ENCODE data around the gene STAT5B. TPM values are rescaled to one million over a fixed set of nuclear protein-coding genes. Genes with fewer than 3 reads are reported as not detected.
A peak's percentile ranks its signal among the peaks of the same experiment; 100 is the strongest.

The STAT5B gene
- total and polyA plus RNA-seq, 9 of the 15 experiments (the other 6 are each of a cell fraction or from before 2014, with no cell fraction given), result 20.8 to 176 (median 92.4) TPM

- TF ChIP-seq MNT (conservative IDR thresholded peaks at IDR 0.05) (peak; percentile 85 to 91), ZNF518B (CRISPR knock-in tag; IDR thresholded peaks at IDR 0.05) (no peak), HMBOX1 (IDR thresholded peaks at IDR 0.05) (peak; percentile 60; the same call in 1 of the 2 replicates), ELK3 (CRISPR knock-in tag; IDR thresholded peaks at IDR 0.05) (peak; percentile 20; the same call in 1 of the 2 replicates), SMARCB1 (IDR thresholded peaks at IDR 0.05; ENCODE audit: insufficient read length, low read depth) (no peak), FOXM1 (IDR thresholded peaks at IDR 0.05; ENCODE audit: low read depth) (peak; percentile 76), FOXM1 (CRISPR knock-in tag; IDR thresholded peaks at IDR 0.05; ENCODE audit: low read depth) (no peak), NFE2L1 (tag; IDR thresholded peaks at IDR 0.05; ENCODE audit: borderline replicate concordance, low read depth) (no peak), ZNF318 (IDR thresholded peaks at IDR 0.05; ENCODE audit: borderline replicate concordance in 1 of 2, low read depth in 1 of 2) (peak in 1 of 2 experiments; percentile 18; a peak in 1 of 4 replicates)
These were observed 36.3 kb upstream of the STAT5B start (continued) for GRCh38 chr17:42312285-42313130.

Measured in K562 (cell line).